Activated CD4-positive, alpha-beta T cell treated with anti-CD3 and anti-CD28 coated beads, Interleukin-2, amount 50 U/mL, for 24 hours (primary cell): ENCODE results near the gene HTR2C.
"Not testable (repeated sequence)": the region's sequence is repeated elsewhere in the genome, so short reads cannot be mapped to it uniquely, and the experiment has no call there.

Experiments
- DNase-seq, 2 donors: peaks; one replicate each; pipeline ENCODE4 v3.0.0-alpha.2; 2020; ENCODE audit warnings: low read depth in 1 of 2, low spot score in 1 of 2

HTR2C gene

GRCh38 chrX:114712466-114712865 is 128.6 kb downstream of the HTR2C start:
- no peak for DNase-seq

GRCh38 chrX:114715096-114715495 is 131.2 kb downstream of the HTR2C start:
- no peak for DNase-seq

GRCh38 chrX:114717921-114718320 is 134.0 kb downstream of the HTR2C start:
- no peak for DNase-seq

GRCh38 chrX:114766541-114766940 is 182.7 kb downstream of the HTR2C start:
- no peak for DNase-seq

GRCh38 chrX:114774691-114775090 is 190.8 kb downstream of the HTR2C start:
- DNase-seq: no peak

GRCh38 chrX:114782925-114783324 is 199.0 kb downstream of the HTR2C start:
- no peak for DNase-seq

- no peak for DNase-seq
These were observed 203.2 kb downstream of the HTR2C start for GRCh38 chrX:114787061-114787460.

- no peak for DNase-seq
These were observed 213.6 kb downstream of the HTR2C start for GRCh38 chrX:114797494-114797893.

- DNase-seq: no peak
These were observed 215.0 kb downstream of the HTR2C start for GRCh38 chrX:114798907-114799306.

GRCh38 chrX:114800719-114801118 is 216.8 kb downstream of the HTR2C start:
- no peak for DNase-seq

- DNase-seq: no peak
These were observed 235.6 kb downstream of the HTR2C start for GRCh38 chrX:114819509-114819908.

- DNase-seq: no peak
These were observed 257.2 kb downstream of the HTR2C start for GRCh38 chrX:114841051-114841450.

GRCh38 chrX:114842181-114842580 is 258.3 kb downstream of the HTR2C start:
- DNase-seq: no peak

- no peak for DNase-seq
These were observed 305.6 kb downstream of the HTR2C start for GRCh38 chrX:114889481-114889880.

GRCh38 chrX:114903618-114904017 is 319.7 kb downstream of the HTR2C start:
- no peak for DNase-seq

- DNase-seq: no peak
These were observed 321.4 kb downstream of the HTR2C start for GRCh38 chrX:114905251-114905650.

GRCh38 chrX:114906984-114907510 is 323.2 kb downstream of the HTR2C start:
- no peak for DNase-seq

- no peak for DNase-seq
These were observed 340.5 kb downstream of the HTR2C start for GRCh38 chrX:114924423-114924822.

GRCh38 chrX:114924856-114925255 is 341.0 kb downstream of the HTR2C start:
- DNase-seq: no peak

GRCh38 chrX:114930227-114930626 is 346.3 kb downstream of the HTR2C start:
- DNase-seq: no peak

GRCh38 chrX:114932550-114932949 is 348.7 kb downstream of the HTR2C start:
- DNase-seq: no peak

GRCh38 chrX:114933291-114933690 is 349.4 kb downstream of the HTR2C start:
- not testable (repeated sequence) for DNase-seq

- not testable (repeated sequence) for DNase-seq
These were observed 353.2 kb downstream of the HTR2C start for GRCh38 chrX:114937090-114937489.

GRCh38 chrX:114952696-114953095 is 368.8 kb downstream of the HTR2C start:
- DNase-seq: no peak
